ENCODE data around the gene LY6G5B. TPM values are rescaled to one million over a fixed set of nuclear protein-coding genes. Genes with fewer than 3 reads are reported as not detected.

The LY6G5B gene
- total RNA-seq, 4 donors from 2014 or later = 0.70 to 9.5 (median 4.5) TPM

- Histone ChIP-seq H3K36me3 (no peaks in the 10 kb centered on the region), H3K4me1 (peaks cover 17 to 91% (median 51%) of the 10 kb centered on the region in 3 donors), H3K27me3 (no peaks in the 10 kb centered on the region), H3K4me3 (no peak within 1 kb of the TSS), H3K27ac (peak within 1 kb of the TSS; percentile 9 to 84 (median 63)), H3K9me3 (no peaks in the 10 kb centered on the region)
- DNase-seq = no peak
- 74 to 95% methylated on average over 4 of the region's 16 CpGs for WGBS, 2 donors
- intact Hi-C loops (cut with DNase I) = no loop called here
- TF ChIP-seq CTCF (IDR thresholded peaks at IDR 0.05) = no peak
- TF ChIP-seq POLR2A (IDR thresholded peaks at IDR 0.05) = no peak
These were observed 45.5 kb downstream of the LY6G5B start, which contains the start of gene LY6G6D for GRCh38 chr6:31715022-31715958. Gene LY6G6D, plus strand, starts transcription at chr6:31715348. Its CDS starts 8 bp downstream, at chr6:31715356.

DNA sequence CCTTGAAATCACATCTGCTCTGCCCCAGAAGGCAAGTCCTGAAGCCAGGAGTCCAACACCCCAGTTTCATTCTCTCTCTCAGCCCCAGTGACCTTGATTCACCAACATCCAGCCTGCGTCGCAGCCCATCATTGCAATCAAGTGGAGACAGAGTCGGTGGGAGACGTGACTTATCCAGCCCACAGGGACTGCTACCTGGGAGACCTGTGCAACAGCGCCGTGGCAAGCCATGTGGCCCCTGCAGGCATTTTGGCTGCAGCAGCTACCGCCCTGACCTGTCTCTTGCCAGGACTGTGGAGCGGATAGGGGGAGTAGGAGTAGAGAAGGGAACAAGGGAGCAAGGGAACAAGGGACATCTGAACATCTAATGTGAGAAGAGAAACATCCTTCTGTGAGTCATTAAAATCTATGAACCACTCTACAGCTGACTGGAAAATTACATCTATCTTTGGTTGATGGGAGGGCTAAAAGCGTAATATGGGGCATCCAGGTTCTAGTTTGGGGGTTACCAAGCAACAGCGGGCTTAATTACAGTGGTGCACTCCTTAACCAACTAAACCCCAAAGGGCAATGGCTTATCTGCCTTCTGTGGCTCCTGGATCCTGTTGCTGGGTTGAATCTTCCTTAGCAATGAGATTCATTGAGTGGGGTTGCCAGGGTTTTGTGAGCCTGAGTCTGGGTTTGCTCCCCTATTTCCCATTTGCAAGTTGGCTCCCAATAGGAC lies 47.9 kb downstream of the LY6G5B start:
- no peaks in the 10 kb centered on the region for H3K27me3 ChIP-seq
- peak in 3 of 6 experiments; percentile 6 to 48 (median 29) for TF ChIP-seq CTCF (IDR thresholded peaks at IDR 0.05)
- TF ChIP-seq POLR2A (IDR thresholded peaks at IDR 0.05) = no peak
- H3K27ac ChIP-seq = peak overlapping the region; percentile 78 to 94 (median 83)
- no peak overlapping the region for H3K4me3 ChIP-seq
- H3K36me3 ChIP-seq = no peaks in the 10 kb centered on the region
- DNase-seq = no peak
- H3K4me1 ChIP-seq = peaks cover 11 to 86% (median 35%) of the 10 kb centered on the region in 3 donors
- H3K9me3 ChIP-seq = no peaks in the 10 kb centered on the region
- intact Hi-C loops (cut with DNase I) = no loop called here
- WGBS, 2 donors = 37 to 40% methylated on average over 6 to 10 of the region's 10 CpGs

- Histone ChIP-seq H3K4me1 (peaks cover 11 to 80% (median 29%) of the 10 kb centered on the region in 3 donors), H3K27me3 (no peaks in the 10 kb centered on the region), H3K36me3 (no peaks in the 10 kb centered on the region), H3K27ac (peak overlapping the region; percentile 78 to 94 (median 83)), H3K4me3 (no peak overlapping the region), H3K9me3 (no peaks in the 10 kb centered on the region)
- WGBS, 2 donors = 33 to 44% methylated on average over 1 of the region's 1 CpG
- intact Hi-C loops (cut with DNase I) = no loop called here
- TF ChIP-seq CTCF (IDR thresholded peaks at IDR 0.05) (no peak), POLR2A (IDR thresholded peaks at IDR 0.05) (no peak)
- no peak for DNase-seq
These were observed 48.5 kb downstream of the LY6G5B start for GRCh38 chr6:31718265-31718664.

DNA sequence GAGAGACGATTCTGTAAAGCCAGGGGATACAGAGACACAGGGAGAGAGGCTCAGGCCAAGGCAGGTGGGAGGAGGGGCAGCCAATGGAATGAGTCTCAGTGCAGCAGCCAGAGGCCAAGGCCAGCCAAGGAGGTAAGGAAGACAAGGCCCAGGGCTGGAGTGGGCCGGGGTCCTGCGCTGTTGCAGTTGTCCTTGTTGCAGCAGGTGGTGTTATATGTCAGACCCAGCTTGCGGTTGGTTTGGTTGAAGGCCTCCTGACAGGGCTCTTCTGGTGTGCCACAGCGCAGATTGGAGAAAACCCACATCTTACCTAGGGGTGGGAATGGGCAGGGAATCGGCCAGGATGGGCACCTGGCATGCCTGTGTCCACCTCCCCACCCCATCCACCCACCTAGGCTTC lies 49.2 kb downstream of the LY6G5B start:
- no peaks in the 10 kb centered on the region for H3K9me3 ChIP-seq
- TF ChIP-seq POLR2A (IDR thresholded peaks at IDR 0.05) (no peak), CTCF (IDR thresholded peaks at IDR 0.05) (no peak)
- no peaks in the 10 kb centered on the region for H3K27me3 ChIP-seq
- 74 to 75% methylated on average over 6 of the region's 6 CpGs for WGBS, 2 donors
- no peak overlapping the region for H3K4me3 ChIP-seq
- intact Hi-C loops (cut with DNase I) = no loop called here
- DNase-seq = no peak
- peaks cover 11 to 72% (median 21%) of the 10 kb centered on the region in 3 donors for H3K4me1 ChIP-seq
- peak overlapping the region; percentile 70 to 94 (median 83) for H3K27ac ChIP-seq
- no peaks in the 10 kb centered on the region for H3K36me3 ChIP-seq
